PFSK-1 (cell line): Measurements from ENCODE around the gene SS18L1.

Experiments used
- FOXP2 ChIP-seq: optimal IDR thresholded peaks from 2 replicates; pipeline ENCODE3; 2011; ENCODE audit warnings: borderline replicate concordance, control low read depth, inconsistent platforms; ENCODE audit not compliant: insufficient read depth; ENCODE audit errors: extremely low read length, extremely low read depth
- TAF1 ChIP-seq: IDR thresholded peaks from 2 replicates; pipeline ENCODE4 v1.6.1; 2012; ENCODE audit warnings: low read length, control low read depth, borderline replicate concordance; ENCODE audit not compliant: insufficient read depth
- TF ChIP-seq, protein P1 (sequence below), 2 experiments: IDR thresholded peaks; 2 replicates each; pipeline versions ENCODE4 v1.6.1 to v1.8.0; 2011 to 2012; ENCODE audit warnings: low read depth in 2 of 2, low read length in 2 of 2, control low read depth in 1 of 2, inconsistent platforms in 1 of 2, mild to moderate bottlenecking in 1 of 2, moderate library complexity in 1 of 2; ENCODE audit not compliant: insufficient read depth in 1 of 2

- TF ChIP-seq TAF1 (no peak), FOXP2 (no peak)
- TF ChIP-seq, protein P1, sequence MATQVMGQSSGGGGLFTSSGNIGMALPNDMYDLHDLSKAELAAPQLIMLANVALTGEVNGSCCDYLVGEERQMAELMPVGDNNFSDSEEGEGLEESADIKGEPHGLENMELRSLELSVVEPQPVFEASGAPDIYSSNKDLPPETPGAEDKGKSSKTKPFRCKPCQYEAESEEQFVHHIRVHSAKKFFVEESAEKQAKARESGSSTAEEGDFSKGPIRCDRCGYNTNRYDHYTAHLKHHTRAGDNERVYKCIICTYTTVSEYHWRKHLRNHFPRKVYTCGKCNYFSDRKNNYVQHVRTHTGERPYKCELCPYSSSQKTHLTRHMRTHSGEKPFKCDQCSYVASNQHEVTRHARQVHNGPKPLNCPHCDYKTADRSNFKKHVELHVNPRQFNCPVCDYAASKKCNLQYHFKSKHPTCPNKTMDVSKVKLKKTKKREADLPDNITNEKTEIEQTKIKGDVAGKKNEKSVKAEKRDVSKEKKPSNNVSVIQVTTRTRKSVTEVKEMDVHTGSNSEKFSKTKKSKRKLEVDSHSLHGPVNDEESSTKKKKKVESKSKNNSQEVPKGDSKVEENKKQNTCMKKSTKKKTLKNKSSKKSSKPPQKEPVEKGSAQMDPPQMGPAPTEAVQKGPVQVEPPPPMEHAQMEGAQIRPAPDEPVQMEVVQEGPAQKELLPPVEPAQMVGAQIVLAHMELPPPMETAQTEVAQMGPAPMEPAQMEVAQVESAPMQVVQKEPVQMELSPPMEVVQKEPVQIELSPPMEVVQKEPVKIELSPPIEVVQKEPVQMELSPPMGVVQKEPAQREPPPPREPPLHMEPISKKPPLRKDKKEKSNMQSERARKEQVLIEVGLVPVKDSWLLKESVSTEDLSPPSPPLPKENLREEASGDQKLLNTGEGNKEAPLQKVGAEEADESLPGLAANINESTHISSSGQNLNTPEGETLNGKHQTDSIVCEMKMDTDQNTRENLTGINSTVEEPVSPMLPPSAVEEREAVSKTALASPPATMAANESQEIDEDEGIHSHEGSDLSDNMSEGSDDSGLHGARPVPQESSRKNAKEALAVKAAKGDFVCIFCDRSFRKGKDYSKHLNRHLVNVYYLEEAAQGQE (IDR thresholded peaks at IDR 0.05; ENCODE audit: insufficient read depth in 1 of 2, low read depth in 2 of 2, low read length in 2 of 2): no peak
Observed at GRCh38 chr20:62156592-62157386, 13.2 kb downstream of the SS18L1 start.
